Retinal pigment epithelial cell (primary cell): ENCODE measurements around the gene TOM1.

ENCODE experiments used
- DNase-seq: peaks from one replicate; pipeline ENCODE4 v3.0.0-alpha.2; 2010; ENCODE audit warnings: low read depth
- H3K4me3 ChIP-seq: 2 replicates; pipeline ENCODE4 v1.5.1; 2011; ENCODE audit warnings: mild to moderate bottlenecking, low read length, control low read depth, moderate library complexity
- CTCF ChIP-seq: conservative IDR thresholded peaks from 2 replicates; pipeline ENCODE4 v1.5.1; 2011; ENCODE audit warnings: low read depth, low read length, control low read depth, inconsistent platforms

Gene TOM1

GRCh38 chr22:35306350-35306967, 6.8 kb downstream of the TOM1 start:
- H3K4me3 ChIP-seq, result no peak overlapping the region
- no peak for DNase-seq
- no peak for TF ChIP-seq CTCF

- TF ChIP-seq CTCF, result no peak
- H3K4me3 ChIP-seq, result no peak overlapping the region
- DNase-seq, result no peak
Measured at GRCh38 chr22:35307372-35307771, 7.7 kb downstream of the TOM1 start.

GRCh38 chr22:35307892-35308291, 8.2 kb downstream of the TOM1 start:
- no peak for DNase-seq
- TF ChIP-seq CTCF, result no peak
- no peak overlapping the region for H3K4me3 ChIP-seq

GRCh38 chr22:35308480-35309021, 8.9 kb downstream of the TOM1 start:
- TF ChIP-seq CTCF, result no peak
- H3K4me3 ChIP-seq, result no peak overlapping the region
- DNase-seq, result no peak

GRCh38 chr22:35310556-35311550, 11.2 kb downstream of the TOM1 start:
- peak; percentile 9 for TF ChIP-seq CTCF
- DNase-seq, result peak; percentile 68
- no peak overlapping the region for H3K4me3 ChIP-seq

- DNase-seq, result no peak
- H3K4me3 ChIP-seq, result no peak overlapping the region
- TF ChIP-seq CTCF, result no peak
Measured at GRCh38 chr22:35311551-35311999, 11.9 kb downstream of the TOM1 start.
